Sigmoid colon (tissue), 7 donors: ENCODE results near the gene LRRC8B. TPM values are rescaled to one million over a fixed set of nuclear protein-coding genes. Genes with fewer than 3 reads are reported as not detected.

ENCODE experiments used
- DNase-seq: peaks from one replicate; pipeline ENCODE4 v3.0.0-alpha.2; 2019
- H3K27ac ChIP-seq, 4 donors: fragments of 200-600 bp; sonication (generic); one replicate each; pipeline ENCODE4 v1.5.1; 2016 to 2019; ENCODE audit warnings: mild to moderate bottlenecking in 1 of 4
- H3K27me3 ChIP-seq, 3 donors: fragments of 200-600 bp; sonication (generic); one replicate each; pipeline ENCODE4 v1.5.1; 2019; ENCODE audit warnings: mild to moderate bottlenecking in 1 of 3
- H3K36me3 ChIP-seq, 4 donors: fragments of 200-600 bp; sonication (generic); one replicate each; pipeline ENCODE4 v1.5.1; 2016 to 2019
- H3K4me1 ChIP-seq, 4 donors: fragments of 200-600 bp; sonication (generic); one replicate each; pipeline ENCODE4 v1.5.1; 2017 to 2019
- H3K4me3 ChIP-seq, 4 donors: fragments of 200-600 bp; sonication (generic); one replicate each; pipeline ENCODE4 v1.5.1; 2017 to 2019; ENCODE audit warnings: mild to moderate bottlenecking in 2 of 4, moderate library complexity in 1 of 4
- H3K9me3 ChIP-seq, 4 donors: fragments of 200-600 bp in 3 of 4; sonication (generic) in 3 of 4; one replicate each; pipeline versions ENCODE4 v1.5.1 to v1.6.1; 2013 to 2019
- CTCF ChIP-seq, 4 experiments: fragments of 450-650 bp in 3 of 4; fragments of 200-600 bp in 1 of 4; IDR thresholded peaks; one replicate each; pipeline ENCODE4 v1.5.1; 2016 to 2019; ENCODE audit warnings: antibody characterized with exemption in 4 of 4, mild to moderate bottlenecking in 3 of 4, moderate library complexity in 2 of 4
- EP300 ChIP-seq, 4 donors: sonication (generic); formaldehyde crosslinking; IDR thresholded peaks; one replicate each; pipeline ENCODE4 v1.6.1; 2017; ENCODE audit warnings: antibody characterized with exemption in 4 of 4
- POLR2A ChIP-seq, 2 donors: fragments of 450-650 bp; IDR thresholded peaks; one replicate each; pipeline ENCODE4 v1.6.1; 2016; ENCODE audit warnings: antibody characterized with exemption in 2 of 2, mild to moderate bottlenecking in 2 of 2, moderate library complexity in 2 of 2
- POLR2AphosphoS5 ChIP-seq, 4 donors: sonication (generic); formaldehyde crosslinking; IDR thresholded peaks; one replicate each; pipeline ENCODE4 v1.6.1; 2017; ENCODE audit warnings: antibody characterized with exemption in 4 of 4
- WGBS, 2 donors: extraction: QIAGEN DNeasy Blood & Tissue Kit; methylation state at CpG; one replicate each; pipeline ENCODE4 v1.1.7; 2013; 5-methylcytosine and 5-hydroxymethylcytosine counted together
- intact Hi-C: fragments of 100-400 bp; cut with DNase I; formaldehyde crosslinking; loops from one replicate; pipeline ENCODE4 v1.15.1; 2023
- polyA plus RNA-seq, 3 donors: library from polyadenylated mRNA; stranded (reverse); fragments of 200-250 nt; gene quantifications; one replicate each; pipeline ENCODE4 v1.2.3, GENCODE V29; 2013
- total RNA-seq, 4 donors: library from RNA; depleted of rRNA; stranded (reverse); fragments of >200 nt; gene quantifications; one replicate each; pipeline ENCODE4 v1.1.0, GENCODE V29; 2016
- donor health status: healthy with polysubstance abuse.
- donor health status: Bipolar disorder and iron deficiency.
- donor health status: healthy.

The LRRC8B gene
- total and polyA plus RNA-seq, 7 donors, result 1.8 to 9.8 (median 4.1) TPM

GRCh38 chr1:89600451-89601224, 76.0 kb downstream of the LRRC8B start:
- TF ChIP-seq POLR2A (IDR thresholded peaks at IDR 0.05), result no peak
- TF ChIP-seq POLR2AphosphoS5 (IDR thresholded peaks at IDR 0.05), result no peak
- intact Hi-C loops, result no loop called here
- Histone ChIP-seq H3K9me3 (no peaks in the 10 kb centered on the region), H3K36me3 (no peaks in the 10 kb centered on the region), H3K27ac (no peak overlapping the region), H3K4me3 (no peak overlapping the region), H3K27me3 (no peaks in the 10 kb centered on the region), H3K4me1 (no peaks in the 10 kb centered on the region)
- WGBS, 2 donors, result 91 to 92% methylated on average over 3 of the region's 3 CpGs
- no peak for DNase-seq

GRCh38 chr1:89602871-89603404, 78.3 kb downstream of the LRRC8B start:
- no peak overlapping the region for H3K27ac ChIP-seq
- no peak for DNase-seq
- H3K27me3 ChIP-seq, result no peaks in the 10 kb centered on the region
- WGBS, 2 donors, result 71 to 73% methylated on average over 6 of the region's 6 CpGs
- no peak overlapping the region for H3K4me3 ChIP-seq
- TF ChIP-seq CTCF (IDR thresholded peaks at IDR 0.05) (no peak), EP300 (IDR thresholded peaks at IDR 0.05) (no peak), POLR2AphosphoS5 (IDR thresholded peaks at IDR 0.05) (no peak), POLR2A (IDR thresholded peaks at IDR 0.05) (no peak)
- no peaks in the 10 kb centered on the region for H3K36me3 ChIP-seq
- no peaks in the 10 kb centered on the region for H3K9me3 ChIP-seq
- no peaks in the 10 kb centered on the region for H3K4me1 ChIP-seq
- intact Hi-C loops, result no loop called here

GRCh38 chr1:89603651-89604413, 79.2 kb downstream of the LRRC8B start:
- no peaks in the 10 kb centered on the region for H3K36me3 ChIP-seq
- H3K4me1 ChIP-seq, result no peaks in the 10 kb centered on the region
- H3K4me3 ChIP-seq, result no peak overlapping the region
- intact Hi-C loops, result no loop called here
- H3K9me3 ChIP-seq, result no peaks in the 10 kb centered on the region
- 57 to 73% methylated on average over 4 of the region's 4 CpGs for whole genome bisulfite sequencing, 2 donors
- TF ChIP-seq POLR2AphosphoS5 (IDR thresholded peaks at IDR 0.05) (no peak), POLR2A (IDR thresholded peaks at IDR 0.05) (no peak), EP300 (IDR thresholded peaks at IDR 0.05) (no peak), CTCF (IDR thresholded peaks at IDR 0.05) (no peak)
- no peak overlapping the region for H3K27ac ChIP-seq
- no peak for DNase-seq
- no peaks in the 10 kb centered on the region for H3K27me3 ChIP-seq

- Histone ChIP-seq H3K9me3 (no peaks in the 10 kb centered on the region), H3K27me3 (no peaks in the 10 kb centered on the region), H3K36me3 (no peaks in the 10 kb centered on the region), H3K4me1 (no peaks in the 10 kb centered on the region), H3K4me3 (no peak overlapping the region), H3K27ac (no peak overlapping the region)
- WGBS, 2 donors, result 88 to 93% methylated on average over 3 of the region's 3 CpGs
- DNase-seq, result no peak
- TF ChIP-seq POLR2AphosphoS5 (IDR thresholded peaks at IDR 0.05) (no peak), EP300 (IDR thresholded peaks at IDR 0.05) (no peak), CTCF (IDR thresholded peaks at IDR 0.05) (no peak), POLR2A (IDR thresholded peaks at IDR 0.05) (no peak)
- intact Hi-C loops, result no loop called here
These were observed 79.7 kb downstream of the LRRC8B start for GRCh38 chr1:89604414-89604735.

GRCh38 chr1:89605692-89606091, 81.1 kb downstream of the LRRC8B start:
- Histone ChIP-seq H3K27me3 (no peaks in the 10 kb centered on the region), H3K4me3 (no peak overlapping the region), H3K9me3 (no peaks in the 10 kb centered on the region), H3K27ac (no peak overlapping the region), H3K4me1 (no peaks in the 10 kb centered on the region), H3K36me3 (no peaks in the 10 kb centered on the region)
- TF ChIP-seq POLR2A (IDR thresholded peaks at IDR 0.05) (no peak), POLR2AphosphoS5 (IDR thresholded peaks at IDR 0.05) (no peak), EP300 (IDR thresholded peaks at IDR 0.05) (no peak), CTCF (IDR thresholded peaks at IDR 0.05) (no peak)
- WGBS, 2 donors, result 68 to 88% methylated on average over 2 of the region's 2 CpGs
- intact Hi-C loops, result no loop called here
- DNase-seq, result no peak
